Measurements from ENCODE around the gene POLR2E. TPM values are rescaled to one million over a fixed set of nuclear protein-coding genes. Genes with fewer than 3 reads are reported as not detected.

Gene POLR2E
- total RNA-seq, 4 donors from 2014 or later = 87.6 to 264 (median 163) TPM

GRCh38 chr19:1069009-1069779 lies 26.0 kb downstream of the POLR2E start:
- 75 to 77% methylated on average over 20 to 24 of the region's 25 CpGs for WGBS, 2 donors
- Histone ChIP-seq H3K27me3 (peaks cover 20% of the 10 kb centered on the region), H3K27ac (peak overlapping the region in 1 of 3 donors; percentile 56), H3K9me3 (no peaks in the 10 kb centered on the region), H3K4me1 (peaks cover 3 to 53% of the 10 kb centered on the region in 2 donors), H3K36me3 (no peaks in the 10 kb centered on the region), H3K4me3 (replicated peaks in 1 of 3) (no peak overlapping the region)
- intact Hi-C loops (cut with DNase I) = no loop called here
- peak; percentile 23 to 35 for DNase-seq
- TF ChIP-seq POLR2A (IDR thresholded peaks at IDR 0.05) = no peak

GRCh38 chr19:1068009-1069001 lies 26.9 kb downstream of the POLR2E start:
- peak overlapping the region in 1 of 3 donors; percentile 26 for H3K4me3 ChIP-seq (replicated peaks in 1 of 3)
- WGBS, 2 donors = 54 to 59% methylated on average over 18 to 26 of the region's 45 CpGs
- no peaks in the 10 kb centered on the region for H3K36me3 ChIP-seq
- TF ChIP-seq POLR2A (IDR thresholded peaks at IDR 0.05) (no peak), CTCF (IDR thresholded peaks at IDR 0.05) (no peak)
- H3K9me3 ChIP-seq = no peaks in the 10 kb centered on the region
- peak overlapping the region in 2 of 3 donors; percentile 53 to 56 for H3K27ac ChIP-seq
- H3K27me3 ChIP-seq = peaks cover 20% of the 10 kb centered on the region
- peak in 1 of 2 donors; percentile 21 for DNase-seq
- peaks cover 3 to 47% of the 10 kb centered on the region in 2 donors for H3K4me1 ChIP-seq
- intact Hi-C loops (cut with DNase I) = no loop called here

- TF ChIP-seq POLR2A (IDR thresholded peaks at IDR 0.05) (no peak), CTCF (IDR thresholded peaks at IDR 0.05) (no peak)
- no peak for DNase-seq
- Histone ChIP-seq H3K4me1 (peaks cover 3 to 47% of the 10 kb centered on the region in 2 donors), H3K4me3 (replicated peaks in 1 of 3) (peak overlapping the region in 2 of 3 donors; percentile 17 to 26), H3K27me3 (peaks cover 20% of the 10 kb centered on the region), H3K27ac (peak overlapping the region in 2 of 3 donors; percentile 53 to 56), H3K36me3 (no peaks in the 10 kb centered on the region), H3K9me3 (no peaks in the 10 kb centered on the region)
- 3 to 4% methylated on average over 12 to 25 of the region's 38 CpGs for WGBS, 2 donors
- intact Hi-C loops (cut with DNase I) = no loop called here
Measured at GRCh38 chr19:1067341-1067957, 27.7 kb downstream of the POLR2E start.

- 8% methylated on average over 37 of the region's 61 CpGs; no CpG with 5 or more reads in 1 of the 2 donors for WGBS, 2 donors
- TF ChIP-seq POLR2A (IDR thresholded peaks at IDR 0.05) (no peak), CTCF (IDR thresholded peaks at IDR 0.05) (no peak)
- DNase-seq = peak in 1 of 2 donors; percentile 26
Measured at GRCh38 chr19:1066748-1067340, 28.3 kb downstream of the POLR2E start, which contains the start of gene ARHGAP45. Gene ARHGAP45 (plus strand): TSS chr19:1067167. CDS start chr19:1067406, 239 bp downstream.

More at GRCh38 chr19:1066748-1067340, 28.3 kb downstream of the POLR2E start, which contains the start of gene ARHGAP45:
- H3K9me3 ChIP-seq = no peaks in the 10 kb centered on the region
- peak within 1 kb of the TSS in 2 of 3 donors; percentile 53 to 56 for H3K27ac ChIP-seq
- peak within 1 kb of the TSS in 2 of 3 donors; percentile 17 to 26 for H3K4me3 ChIP-seq (replicated peaks in 1 of 3)
- intact Hi-C loops (cut with DNase I) = no loop called here
- H3K27me3 ChIP-seq = peaks cover 20% of the 10 kb centered on the region
- H3K4me1 ChIP-seq = peaks cover 3 to 47% of the 10 kb centered on the region in 2 donors
- H3K36me3 ChIP-seq = no peaks in the 10 kb centered on the region
